Tibial artery (tissue), 4 donors: ENCODE data around the gene PNPLA7.
"Not testable (repeated sequence)": the region's sequence is repeated elsewhere in the genome, so short reads cannot be mapped to it uniquely, and the experiment has no call there.

Source experiments
- DNase-seq, 2 donors: peaks; one replicate each; pipeline ENCODE4 v3.0.0-alpha.2; 2019
- H3K27ac ChIP-seq, 2 donors: fragments of 200-600 bp; sonication (generic) in 1 of 2; 1 replicate in 1 of 2; 2 replicates in 1 of 2; pipeline ENCODE4 v1.5.1; 2018 to 2019; ENCODE audit warnings: mild to moderate bottlenecking in 1 of 2
- H3K27me3 ChIP-seq, 2 donors: fragments of 200-600 bp; sonication (generic) in 1 of 2; one replicate each; pipeline versions ENCODE4 v1.5.1 to v1.6.0; 2016 to 2019
- H3K36me3 ChIP-seq, 3 donors: fragments of 200-600 bp; sonication (generic) in 2 of 3; one replicate each; pipeline ENCODE4 v1.5.1; 2016 to 2019; ENCODE audit warnings: mild to moderate bottlenecking in 2 of 3
- H3K4me1 ChIP-seq, 4 donors: fragments of 200-600 bp; sonication (generic) in 2 of 4; 1 replicate in 3 of 4; 2 replicates in 1 of 4; pipeline ENCODE4 v1.5.1; 2016 to 2019
- H3K4me3 ChIP-seq, 2 donors: fragments of 200-600 bp; sonication (generic) in 1 of 2; 1 replicate in 1 of 2; 2 replicates in 1 of 2; pipeline ENCODE4 v1.5.1; 2018 to 2019; ENCODE audit warnings: mild to moderate bottlenecking in 2 of 2
- H3K9me3 ChIP-seq, 3 donors: fragments of 200-600 bp; sonication (generic) in 1 of 3; one replicate each; pipeline ENCODE4 v1.5.1; 2016 to 2019
- intact Hi-C: fragments of 100-400 bp; cut with DNase I; formaldehyde crosslinking; loops from one replicate; pipeline ENCODE4 v1.15.0; 2023; ENCODE audit warnings: low total_unique reads
- TF ChIP-seq, protein P1 (sequence below), 2 experiments: fragments of 200-600 bp in 1 of 2; fragments of 450-650 bp in 1 of 2; IDR thresholded peaks; one replicate each; pipeline ENCODE4 v1.5.1; 2017 to 2019; ENCODE audit warnings: antibody characterized with exemption in 2 of 2, mild to moderate bottlenecking in 1 of 2, moderate library complexity in 1 of 2

PNPLA7 gene

DNA sequence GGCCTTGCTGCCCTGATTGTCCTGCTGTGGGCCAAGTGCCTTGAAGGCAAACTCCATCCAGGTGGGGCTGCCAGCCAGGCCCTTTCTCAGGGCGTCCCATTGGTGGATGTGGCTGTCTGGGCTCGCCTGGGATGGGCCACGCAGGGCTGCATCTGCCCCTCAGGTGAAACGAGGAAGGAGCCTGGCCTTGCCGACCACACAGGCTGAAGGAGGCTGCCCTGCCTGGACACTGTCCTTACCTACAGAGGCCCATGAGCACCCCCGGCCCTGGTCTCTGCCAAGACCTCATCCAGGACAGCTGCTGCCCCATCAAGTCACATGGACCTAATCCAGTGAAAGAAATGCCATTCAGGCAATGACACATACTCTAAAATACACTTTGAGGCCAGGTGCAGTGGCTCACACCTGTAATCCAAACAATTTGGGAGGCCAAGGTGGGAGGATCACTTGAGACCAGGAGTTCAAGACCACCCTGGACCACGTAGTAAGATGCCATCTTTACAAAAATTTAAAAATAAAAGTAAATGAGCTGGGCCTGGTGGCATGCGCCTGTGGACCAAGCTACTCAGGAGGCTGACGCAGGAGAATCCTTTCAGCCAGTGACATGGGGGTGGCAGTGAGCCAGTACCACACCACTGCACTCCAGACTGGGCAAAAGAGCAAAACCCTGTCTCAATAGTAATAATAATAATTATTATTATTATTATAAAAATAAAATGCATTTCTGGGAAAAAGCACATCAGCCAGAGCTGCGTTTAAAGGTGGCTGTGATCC, 33.9 kb downstream of the PNPLA7 start:
- Histone ChIP-seq H3K9me3 (no peaks in the 10 kb centered on the region), H3K27me3 (no peaks in the 10 kb centered on the region), H3K4me3 (no peak overlapping the region), H3K27ac (no peak overlapping the region), H3K36me3 (peaks cover 0 to 39% (median 13%) of the 10 kb centered on the region in 3 donors), H3K4me1 (no peaks in the 10 kb centered on the region)
- intact Hi-C loops, result no loop called here
- TF ChIP-seq, protein P1, sequence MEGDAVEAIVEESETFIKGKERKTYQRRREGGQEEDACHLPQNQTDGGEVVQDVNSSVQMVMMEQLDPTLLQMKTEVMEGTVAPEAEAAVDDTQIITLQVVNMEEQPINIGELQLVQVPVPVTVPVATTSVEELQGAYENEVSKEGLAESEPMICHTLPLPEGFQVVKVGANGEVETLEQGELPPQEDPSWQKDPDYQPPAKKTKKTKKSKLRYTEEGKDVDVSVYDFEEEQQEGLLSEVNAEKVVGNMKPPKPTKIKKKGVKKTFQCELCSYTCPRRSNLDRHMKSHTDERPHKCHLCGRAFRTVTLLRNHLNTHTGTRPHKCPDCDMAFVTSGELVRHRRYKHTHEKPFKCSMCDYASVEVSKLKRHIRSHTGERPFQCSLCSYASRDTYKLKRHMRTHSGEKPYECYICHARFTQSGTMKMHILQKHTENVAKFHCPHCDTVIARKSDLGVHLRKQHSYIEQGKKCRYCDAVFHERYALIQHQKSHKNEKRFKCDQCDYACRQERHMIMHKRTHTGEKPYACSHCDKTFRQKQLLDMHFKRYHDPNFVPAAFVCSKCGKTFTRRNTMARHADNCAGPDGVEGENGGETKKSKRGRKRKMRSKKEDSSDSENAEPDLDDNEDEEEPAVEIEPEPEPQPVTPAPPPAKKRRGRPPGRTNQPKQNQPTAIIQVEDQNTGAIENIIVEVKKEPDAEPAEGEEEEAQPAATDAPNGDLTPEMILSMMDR (IDR thresholded peaks at IDR 0.05), result no peak
- DNase-seq, result no peak

GRCh38 chr9:137515338-137515724, 34.9 kb downstream of the PNPLA7 start:
- intact Hi-C loops, result no loop called here
- Histone ChIP-seq H3K4me3 (no peak overlapping the region), H3K27me3 (no peaks in the 10 kb centered on the region), H3K4me1 (no peaks in the 10 kb centered on the region), H3K27ac (no peak overlapping the region), H3K9me3 (no peaks in the 10 kb centered on the region), H3K36me3 (peaks cover 0 to 35% (median 7%) of the 10 kb centered on the region in 3 donors)
- TF ChIP-seq, protein P1 (IDR thresholded peaks at IDR 0.05), result no peak
- no peak for DNase-seq

GRCh38 chr9:137514691-137515337, 35.4 kb downstream of the PNPLA7 start:
- intact Hi-C loops, result no loop called here
- H3K36me3 ChIP-seq, result peaks cover 0 to 31% (median 6%) of the 10 kb centered on the region in 3 donors
- no peaks in the 10 kb centered on the region for H3K9me3 ChIP-seq
- no peak for DNase-seq
- no peak overlapping the region for H3K27ac ChIP-seq
- no peaks in the 10 kb centered on the region for H3K27me3 ChIP-seq
- TF ChIP-seq, protein P1 (IDR thresholded peaks at IDR 0.05), result no peak
- no peak overlapping the region for H3K4me3 ChIP-seq
- H3K4me1 ChIP-seq, result no peaks in the 10 kb centered on the region

- not testable (repeated sequence) for DNase-seq, H3K9me3 ChIP-seq, H3K4me1 ChIP-seq
These were observed 36.2 kb downstream of the PNPLA7 start for GRCh38 chr9:137513801-137514570.

DNA sequence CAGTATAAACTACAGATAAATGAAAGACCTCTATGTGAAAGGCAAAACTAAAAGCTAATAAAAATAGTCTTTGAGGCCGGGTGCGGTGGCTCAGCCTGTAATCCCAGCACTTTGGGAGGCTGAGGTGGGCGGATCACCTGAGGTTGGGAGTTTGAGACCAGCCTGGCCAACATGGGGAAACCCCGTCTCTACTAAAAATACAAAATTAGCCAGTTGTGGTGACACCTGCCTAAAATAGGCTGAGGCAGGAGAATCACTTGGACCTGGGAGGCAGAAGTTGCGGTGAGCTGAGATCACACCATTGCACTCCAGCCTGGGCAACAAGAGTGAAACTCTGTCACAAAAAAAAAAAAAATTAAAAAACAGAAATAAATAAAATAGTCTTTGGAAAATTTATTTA, 37.1 kb downstream of the PNPLA7 start:
- H3K27me3 ChIP-seq, intact Hi-C loops: not testable (repeated sequence)
- peaks cover 0 to 35% (median 4%) of the 10 kb centered on the region in 3 donors for H3K36me3 ChIP-seq

More at GRCh38 chr9:137513801-137514570, 36.2 kb downstream of the PNPLA7 start:
- intact Hi-C loops, H3K27me3 ChIP-seq, H3K4me3 ChIP-seq, H3K27ac ChIP-seq: not testable (repeated sequence)
- H3K36me3 ChIP-seq, result peaks cover 0 to 34% (median 4%) of the 10 kb centered on the region in 3 donors

DNA sequence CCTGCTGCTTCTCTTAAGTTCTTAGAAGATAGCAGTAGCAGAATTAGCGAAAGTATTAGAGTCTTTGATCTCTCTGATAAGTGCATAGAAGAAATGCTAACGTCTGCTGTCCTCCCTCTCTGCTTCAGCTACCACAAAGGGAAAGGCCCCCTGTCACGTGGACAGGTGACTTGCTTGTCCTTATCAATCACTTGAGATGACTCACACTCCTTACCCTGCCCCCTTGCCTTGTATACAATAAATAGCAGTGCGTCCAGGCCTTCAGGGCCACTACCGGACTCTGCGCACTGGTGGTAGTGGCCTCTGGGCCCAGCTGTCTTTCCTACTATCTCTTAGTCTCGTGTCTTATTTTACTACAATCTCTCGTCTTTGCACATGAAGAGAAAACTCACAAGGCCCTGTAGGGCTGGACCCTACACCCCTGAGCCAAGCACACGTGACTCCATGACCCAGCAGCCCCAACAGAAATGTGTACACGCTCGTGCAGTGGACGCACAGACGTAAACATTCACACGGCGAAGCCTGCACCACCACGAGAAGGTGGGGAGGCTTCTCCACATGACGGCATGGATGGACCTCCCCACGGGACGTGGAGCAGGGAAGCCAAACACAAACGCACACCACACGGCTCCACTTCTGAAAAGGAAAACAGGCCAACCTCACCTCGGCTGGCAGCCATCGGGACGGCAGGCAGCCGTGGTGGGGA, 38.3 kb downstream of the PNPLA7 start:
- no peaks in the 10 kb centered on the region for H3K9me3 ChIP-seq
- no peak overlapping the region for H3K4me3 ChIP-seq
- intact Hi-C loops, result no loop called here
- H3K27ac ChIP-seq, result no peak overlapping the region
- TF ChIP-seq, protein P1 (IDR thresholded peaks at IDR 0.05), result no peak
- H3K4me1 ChIP-seq, result no peaks in the 10 kb centered on the region
- H3K27me3 ChIP-seq, result no peaks in the 10 kb centered on the region
- DNase-seq, result no peak
- peaks cover 0 to 35% (median 4%) of the 10 kb centered on the region in 3 donors for H3K36me3 ChIP-seq

More for the DNA sequence above, 37.1 kb downstream of the PNPLA7 start:
- H3K27ac ChIP-seq, DNase-seq, H3K9me3 ChIP-seq, H3K4me1 ChIP-seq, H3K4me3 ChIP-seq: not testable (repeated sequence)

DNA sequence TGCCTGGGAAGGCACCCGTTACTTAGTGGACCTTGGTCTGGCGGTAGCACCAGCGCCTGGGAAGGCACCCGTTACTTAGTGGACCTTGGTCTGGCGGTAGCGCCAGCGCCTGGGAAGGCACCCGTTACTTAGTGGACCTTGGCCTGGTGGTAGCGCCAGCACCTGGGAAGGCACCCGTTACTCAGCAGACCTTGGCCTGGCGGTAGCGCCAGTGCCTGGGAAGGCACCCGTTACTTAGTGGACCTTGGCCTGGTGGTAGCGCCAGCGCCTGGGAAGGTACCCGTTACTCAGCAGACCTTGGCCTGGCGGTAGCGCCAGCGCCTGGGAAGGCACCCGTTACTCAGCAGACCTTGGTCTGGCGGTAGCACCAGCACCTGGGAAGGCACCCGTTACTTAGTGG, 39.1 kb downstream of the PNPLA7 start:
- DNase-seq, H3K4me1 ChIP-seq, intact Hi-C loops, H3K4me3 ChIP-seq, H3K9me3 ChIP-seq, H3K27me3 ChIP-seq, H3K27ac ChIP-seq: not testable (repeated sequence)
- peaks cover 0 to 35% (median 4%) of the 10 kb centered on the region in 3 donors for H3K36me3 ChIP-seq
